ENCODE measurements around the gene TSHZ2. TPM values are rescaled to one million over a fixed set of nuclear protein-coding genes. Genes with fewer than 3 reads are reported as not detected.

TSHZ2 gene
- total RNA-seq, 6 experiments from 2014 or later, result not detected

- H3K27ac Mint-ChIP-seq, result no peak overlapping the region
- TF ChIP-seq CTCF (IDR thresholded peaks at IDR 0.05), result no peak
- no peaks in the 10 kb centered on the region for H3K4me1 Mint-ChIP-seq (ENCODE audit: low read depth)
- peaks cover 36% of the 10 kb centered on the region for H3K9me3 Mint-ChIP-seq
- no peak overlapping the region for H3K4me3 Mint-ChIP-seq
- no peaks in the 10 kb centered on the region for H3K36me3 Mint-ChIP-seq (ENCODE audit: low read depth)
- no peak for DNase-seq
- peaks cover 6% of the 10 kb centered on the region for H3K27me3 Mint-ChIP-seq (ENCODE audit: insufficient read depth)
Observed at GRCh38 chr20:53274365-53274764, 302.2 kb downstream of the TSHZ2 start.

GRCh38 chr20:53274807-53275206 lies 302.6 kb downstream of the TSHZ2 start:
- Mint-ChIP-seq H3K27ac (no peak overlapping the region), H3K4me3 (no peak overlapping the region), H3K27me3 (ENCODE audit: insufficient read depth) (peaks cover 6% of the 10 kb centered on the region), H3K36me3 (ENCODE audit: low read depth) (no peaks in the 10 kb centered on the region), H3K9me3 (peaks cover 36% of the 10 kb centered on the region), H3K4me1 (ENCODE audit: low read depth) (no peaks in the 10 kb centered on the region)
- no peak for DNase-seq
- TF ChIP-seq CTCF (IDR thresholded peaks at IDR 0.05), result no peak

- no peak overlapping the region for H3K27ac Mint-ChIP-seq
- H3K4me3 Mint-ChIP-seq, result no peak overlapping the region
- no peaks in the 10 kb centered on the region for H3K36me3 Mint-ChIP-seq (ENCODE audit: low read depth)
- H3K9me3 Mint-ChIP-seq, result peaks cover 40% of the 10 kb centered on the region
- TF ChIP-seq CTCF (IDR thresholded peaks at IDR 0.05), result no peak
- no peak for DNase-seq
- no peaks in the 10 kb centered on the region for H3K4me1 Mint-ChIP-seq (ENCODE audit: low read depth)
- H3K27me3 Mint-ChIP-seq (ENCODE audit: insufficient read depth), result peaks cover 4% of the 10 kb centered on the region
Observed at GRCh38 chr20:53276143-53276542, 304.0 kb downstream of the TSHZ2 start.

GRCh38 chr20:53278555-53278954 lies 306.4 kb downstream of the TSHZ2 start:
- no peaks in the 10 kb centered on the region for H3K36me3 Mint-ChIP-seq (ENCODE audit: low read depth)
- no peaks in the 10 kb centered on the region; the same call in 1 of the 2 replicates for H3K27me3 Mint-ChIP-seq (ENCODE audit: insufficient read depth)
- peaks cover 22% of the 10 kb centered on the region for H3K9me3 Mint-ChIP-seq
- TF ChIP-seq CTCF (IDR thresholded peaks at IDR 0.05), result no peak
- H3K4me1 Mint-ChIP-seq (ENCODE audit: low read depth), result no peaks in the 10 kb centered on the region
- H3K27ac Mint-ChIP-seq, result no peak overlapping the region
- no peak overlapping the region for H3K4me3 Mint-ChIP-seq
- no peak for DNase-seq

DNA sequence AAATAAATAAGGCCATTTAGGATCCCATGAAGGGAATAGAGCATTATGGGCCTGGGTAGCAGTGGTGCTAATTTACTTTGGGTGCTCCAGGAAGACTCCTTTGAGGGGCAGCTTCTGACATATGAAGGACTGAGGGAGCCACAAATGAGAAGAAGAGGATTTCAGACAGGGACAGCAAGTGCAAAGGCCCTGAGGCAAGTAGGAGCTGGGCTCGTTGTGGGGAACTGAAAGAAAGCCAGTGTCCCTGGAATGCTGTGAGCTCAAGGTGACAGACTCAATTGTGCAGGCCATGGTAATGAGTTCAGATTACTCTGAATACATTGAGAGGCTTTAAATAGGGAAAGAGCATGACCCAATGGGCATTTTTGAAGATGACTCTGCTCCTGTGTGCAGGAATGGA lies 307.6 kb downstream of the TSHZ2 start:
- Mint-ChIP-seq H3K9me3 (peaks cover 12% of the 10 kb centered on the region), H3K27ac (no peak overlapping the region), H3K36me3 (ENCODE audit: low read depth) (no peaks in the 10 kb centered on the region), H3K27me3 (ENCODE audit: insufficient read depth) (no peaks in the 10 kb centered on the region; the same call in 1 of the 2 replicates), H3K4me3 (no peak overlapping the region), H3K4me1 (ENCODE audit: low read depth) (no peaks in the 10 kb centered on the region)
- TF ChIP-seq CTCF (IDR thresholded peaks at IDR 0.05), result no peak
- DNase-seq, result no peak

GRCh38 chr20:53281557-53282117 lies 309.5 kb downstream of the TSHZ2 start:
- Mint-ChIP-seq H3K4me1 (ENCODE audit: low read depth) (no peaks in the 10 kb centered on the region), H3K36me3 (ENCODE audit: low read depth) (no peaks in the 10 kb centered on the region), H3K27me3 (ENCODE audit: insufficient read depth) (no peaks in the 10 kb centered on the region; the same call in 1 of the 2 replicates), H3K27ac (no peak overlapping the region), H3K9me3 (peaks cover 11% of the 10 kb centered on the region), H3K4me3 (no peak overlapping the region)
- no peak for TF ChIP-seq CTCF (IDR thresholded peaks at IDR 0.05)
- no peak for DNase-seq
